Left ventricle myocardium inferior (tissue), 1 donor: Measurements from ENCODE around the gene ISOC2. TPM values are rescaled to one million over a fixed set of nuclear protein-coding genes. Genes with fewer than 3 reads are reported as not detected.

Experiments used
- DNase-seq: peaks from one replicate; pipeline ENCODE4 v3.0.0-alpha.2; 2020
- H3K27ac ChIP-seq: fragments of 200-600 bp; replicated peaks from 2 replicates; pipeline ENCODE4 v1.8.0; 2021
- H3K27me3 ChIP-seq: fragments of 200-600 bp; 2 replicates; pipeline ENCODE4 v1.8.0; 2021; ENCODE audit warnings: low read depth
- H3K36me3 ChIP-seq: fragments of 200-600 bp; 2 replicates; pipeline ENCODE4 v1.8.0; 2021
- H3K4me1 ChIP-seq: fragments of 200-600 bp; 2 replicates; pipeline ENCODE4 v1.8.0; 2021
- H3K4me3 ChIP-seq: fragments of 200-600 bp; 2 replicates; pipeline ENCODE4 v1.8.0; 2021; ENCODE audit warnings: mild to moderate bottlenecking, moderate library complexity
- H3K9me3 ChIP-seq: fragments of 200-600 bp; replicated peaks from 2 replicates; pipeline ENCODE4 v1.8.0; 2021
- CTCF ChIP-seq: fragments of 200-600 bp; IDR thresholded peaks from 2 replicates; pipeline ENCODE4 v1.8.0; 2021; ENCODE audit warnings: antibody characterized with exemption, mild to moderate bottlenecking, borderline replicate concordance
- intact Hi-C: fragments of 100-400 bp; cut with micrococcal nuclease; formaldehyde crosslinking; loops from one replicate; pipeline ENCODE4 v1.11.0; 2022
- total RNA-seq: library from RNA; stranded (reverse); fragmentation: NEBNext Ultra II Directional; extraction: Animal tissue kit (Norgen Biotek cat#: 25700); gene quantifications from one replicate; pipeline ENCODE4 v1.2.1, GENCODE V29; 2021
- donor health status: DM: no; HTN: yes; CAD: no; lungs with severe emphysema.

The ISOC2 gene
- total RNA-seq, 1 donor from 2014 or later: 52.6 TPM

GRCh38 chr19:55434356-55434919, 27.0 kb downstream of the ISOC2 start:
- TF ChIP-seq CTCF: no peak
- H3K27ac ChIP-seq: no peak overlapping the region
- peaks cover 85% of the 10 kb centered on the region for H3K27me3 ChIP-seq
- no peaks in the 10 kb centered on the region for H3K4me1 ChIP-seq
- H3K36me3 ChIP-seq: no peaks in the 10 kb centered on the region
- H3K4me3 ChIP-seq: no peak overlapping the region
- no peaks in the 10 kb centered on the region for H3K9me3 ChIP-seq
- no peak for DNase-seq
- intact Hi-C loops: no loop called here

GRCh38 chr19:55433292-55433691, 28.1 kb downstream of the ISOC2 start:
- H3K27ac ChIP-seq: no peak overlapping the region
- no peaks in the 10 kb centered on the region for H3K4me1 ChIP-seq
- H3K9me3 ChIP-seq: no peaks in the 10 kb centered on the region
- H3K36me3 ChIP-seq: no peaks in the 10 kb centered on the region
- H3K27me3 ChIP-seq: peaks cover 85% of the 10 kb centered on the region
- no peak for TF ChIP-seq CTCF
- no peak for DNase-seq
- H3K4me3 ChIP-seq: no peak overlapping the region
- intact Hi-C loops: no loop called here

- Histone ChIP-seq H3K27ac (no peak overlapping the region), H3K27me3 (peaks cover 85% of the 10 kb centered on the region), H3K9me3 (no peaks in the 10 kb centered on the region), H3K4me1 (no peaks in the 10 kb centered on the region), H3K4me3 (no peak overlapping the region), H3K36me3 (no peaks in the 10 kb centered on the region)
- DNase-seq: no peak
- TF ChIP-seq CTCF: no peak
- intact Hi-C loops: no loop called here
Observed at GRCh38 chr19:55432241-55432959, 29.0 kb downstream of the ISOC2 start.

- no peaks in the 10 kb centered on the region for H3K36me3 ChIP-seq
- no peak overlapping the region for H3K4me3 ChIP-seq
- H3K27me3 ChIP-seq: peaks cover 85% of the 10 kb centered on the region
- intact Hi-C loops: no loop called here
- H3K4me1 ChIP-seq: no peaks in the 10 kb centered on the region
- no peak for DNase-seq
- H3K9me3 ChIP-seq: no peaks in the 10 kb centered on the region
- no peak overlapping the region for H3K27ac ChIP-seq
- no peak for TF ChIP-seq CTCF
Observed at GRCh38 chr19:55431183-55431582, 30.3 kb downstream of the ISOC2 start.

- Histone ChIP-seq H3K36me3 (no peaks in the 10 kb centered on the region), H3K27ac (no peak overlapping the region), H3K4me1 (peaks cover 5% of the 10 kb centered on the region), H3K27me3 (peaks cover 70% of the 10 kb centered on the region), H3K4me3 (no peak overlapping the region), H3K9me3 (no peaks in the 10 kb centered on the region)
- no peak for DNase-seq
- TF ChIP-seq CTCF: no peak
- intact Hi-C loops: no loop called here
Observed at GRCh38 chr19:55426042-55426441, 35.4 kb downstream of the ISOC2 start.
